Body of pancreas (tissue), 4 donors: Measurements from ENCODE around the gene GNAT1. TPM values are rescaled to one million over a fixed set of nuclear protein-coding genes. Genes with fewer than 3 reads are reported as not detected.

Experiments
- ATAC-seq: fragments of 150-250 bp; one replicate; pipeline ENCODE4 v1.9.1; 2016
- DNase-seq, 4 donors: peaks; one replicate each; pipeline ENCODE4 v3.0.0-alpha.2; 2019
- H3K27ac ChIP-seq, 4 donors: fragments of 200-600 bp; sonication (generic); 1 replicate in 3 of 4; 2 replicates in 1 of 4; pipeline versions ENCODE4 v1.5.1 to v1.6.1; 2016 to 2019; ENCODE audit warnings: mild to moderate bottlenecking in 1 of 4, mixed read lengths in 1 of 4, moderate library complexity in 1 of 4
- H3K27me3 ChIP-seq, 2 donors: fragments of 200-600 bp; sonication (generic); one replicate each; pipeline ENCODE4 v1.6.0; 2016; ENCODE audit warnings: mild to moderate bottlenecking in 1 of 2
- H3K36me3 ChIP-seq, 2 donors: fragments of 200-600 bp; sonication (generic); replicated peaks in 1 of 2; 2 replicates each; pipeline ENCODE4 v1.5.1; 2016; ENCODE audit warnings: low read depth in 2 of 2; ENCODE audit not compliant: insufficient read depth in 1 of 2
- H3K4me1 ChIP-seq: fragments of 200-600 bp; sonication (generic); one replicate; pipeline ENCODE4 v1.6.0; 2016
- H3K4me3 ChIP-seq, 2 donors: fragments of 200-600 bp; sonication (generic); 1 replicate in 1 of 2; 2 replicates in 1 of 2; pipeline ENCODE4 v1.5.1; 2016 to 2019
- H3K9me3 ChIP-seq, 3 donors: fragments of 200-600 bp; sonication (generic); 1 replicate in 2 of 3; 2 replicates in 1 of 3; pipeline ENCODE4 v1.5.1; 2016
- CTCF ChIP-seq, 7 experiments: fragments of 450-650 bp in 4 of 7; fragments of 200-600 bp in 3 of 7; sonication (generic) in 3 of 7; IDR thresholded peaks; one replicate each; pipeline ENCODE4 v1.5.1; 2016 to 2019; ENCODE audit warnings: antibody characterized with exemption in 7 of 7
- POLR2A ChIP-seq, 3 donors: fragments of 450-650 bp; IDR thresholded peaks; one replicate each; pipeline ENCODE4 v1.6.1; 2016; ENCODE audit warnings: antibody characterized with exemption in 3 of 3, mild to moderate bottlenecking in 2 of 3
- WGBS, 2 donors: methylation state at CpG; one replicate each; pipeline ENCODE4 v1.1.5; 2017; 5-methylcytosine and 5-hydroxymethylcytosine counted together
- intact Hi-C: fragments of 100-400 bp; cut with DNase I; formaldehyde crosslinking; loops from one replicate; pipeline ENCODE4 v1.15.1; 2023
- total RNA-seq, 2 donors: library from RNA; depleted of rRNA; stranded (reverse); fragments of >200 nt; gene quantifications; one replicate each; pipeline ENCODE4 v1.1.0, GENCODE V29; 2016

GNAT1 gene
- total RNA-seq: not detected

GRCh38 chr3:50190936-50191660 is at the start of gene GNAT1:
GNAT1 (plus strand) TSS chr3:50191610; CDS start chr3:50191726, 116 bp downstream.
- peaks cover 0 to 16% of the 10 kb centered on the region in 2 donors for H3K27me3 ChIP-seq
- H3K27ac ChIP-seq: no peak within 1 kb of the TSS
- H3K9me3 ChIP-seq: no peaks in the 10 kb centered on the region
- ATAC-seq: no peak
- intact Hi-C loops: loop anchor here (10.0 kb wide), 1 partner anchor 84 kb away; the partner anchor contains the start of gene LSMEM2
- 52 to 76% methylated on average over 5 to 8 of the region's 8 CpGs for WGBS, 2 donors
- no peak for DNase-seq
- TF ChIP-seq CTCF (IDR thresholded peaks at IDR 0.05) (no peak), POLR2A (IDR thresholded peaks at IDR 0.05) (no peak)
- peaks cover 34% of the 10 kb centered on the region for H3K4me1 ChIP-seq
- no peaks in the 10 kb centered on the region for H3K36me3 ChIP-seq
- H3K4me3 ChIP-seq: no peak within 1 kb of the TSS

GRCh38 chr3:50146316-50146901 is 45.0 kb upstream of the GNAT1 start:
- DNase-seq (no peak), ATAC-seq (no peak)
- 86 to 93% methylated on average over 2 to 3 of the region's 3 CpGs for WGBS, 2 donors
- no peak for TF ChIP-seq POLR2A (IDR thresholded peaks at IDR 0.05)
- no peak for TF ChIP-seq CTCF (IDR thresholded peaks at IDR 0.05)
- no peaks in the 10 kb centered on the region for H3K9me3 ChIP-seq
- no peaks in the 10 kb centered on the region for H3K36me3 ChIP-seq
- H3K4me1 ChIP-seq: peaks cover 5% of the 10 kb centered on the region
- H3K27me3 ChIP-seq: no peaks in the 10 kb centered on the region
- no peak overlapping the region for H3K27ac ChIP-seq
- no peak overlapping the region for H3K4me3 ChIP-seq
- intact Hi-C loops: no loop called here

GRCh38 chr3:50147016-50147415 is 44.4 kb upstream of the GNAT1 start:
- Histone ChIP-seq H3K27ac (no peak overlapping the region), H3K36me3 (no peaks in the 10 kb centered on the region), H3K27me3 (no peaks in the 10 kb centered on the region), H3K4me3 (no peak overlapping the region), H3K4me1 (peaks cover 5% of the 10 kb centered on the region), H3K9me3 (no peaks in the 10 kb centered on the region)
- TF ChIP-seq CTCF (IDR thresholded peaks at IDR 0.05) (no peak), POLR2A (IDR thresholded peaks at IDR 0.05) (no peak)
- no peak for DNase-seq
- intact Hi-C loops: no loop called here
- 85 to 87% methylated on average over 5 to 7 of the region's 7 CpGs for WGBS, 2 donors
- no peak for ATAC-seq

GRCh38 chr3:50147447-50147846 is 44.0 kb upstream of the GNAT1 start:
- WGBS, 2 donors: 88% methylated on average over 2 of the region's 2 CpGs; no CpG with 5 or more reads in 1 of the 2 donors
- intact Hi-C loops: no loop called here
- TF ChIP-seq POLR2A (IDR thresholded peaks at IDR 0.05) (no peak), CTCF (IDR thresholded peaks at IDR 0.05) (no peak)

More at GRCh38 chr3:50147447-50147846, 44.0 kb upstream of the GNAT1 start:
- Histone ChIP-seq H3K27me3 (no peaks in the 10 kb centered on the region), H3K4me3 (no peak overlapping the region), H3K9me3 (no peaks in the 10 kb centered on the region), H3K4me1 (peaks cover 5% of the 10 kb centered on the region), H3K36me3 (no peaks in the 10 kb centered on the region), H3K27ac (no peak overlapping the region)
- DNase-seq: no peak
- ATAC-seq: no peak
